ENCODE results near the gene TGFB3.
"Not testable (repeated sequence)": the region's sequence is repeated elsewhere in the genome, so short reads cannot be mapped to it uniquely, and the experiment has no call there.

Gene TGFB3

DNA sequence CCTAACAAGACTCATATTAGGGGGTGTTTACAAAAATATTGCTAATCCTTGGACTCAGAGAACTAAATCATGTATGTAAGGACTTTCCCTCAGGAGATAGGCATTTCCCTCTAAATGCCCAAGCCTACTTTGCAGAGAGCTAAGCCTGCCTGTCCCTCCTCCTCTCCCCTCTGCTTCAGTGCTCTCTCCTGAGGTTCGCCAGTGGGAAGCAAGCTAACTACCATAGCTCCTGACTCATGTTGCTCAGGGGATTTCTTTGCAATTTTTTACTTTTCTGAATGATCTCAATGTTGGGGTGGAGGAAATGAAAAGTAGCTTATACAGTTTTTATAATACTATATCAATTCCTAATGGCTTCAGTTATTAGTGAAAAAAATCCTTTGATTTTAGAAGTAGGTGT lies 33.4 kb upstream of the TGFB3 start:
- Histone ChIP-seq H3K9ac (ENCODE audit: low read length) (no peak overlapping the region), H3F3A (ENCODE audit: insufficient read depth, low read length) (no peaks in the 10 kb centered on the region), H4K20me1 (ENCODE audit: insufficient read depth, low read length) (no peaks in the 10 kb centered on the region), H3K9me3 (replicated peaks; ENCODE audit: insufficient read depth, low read length) (no peaks in the 10 kb centered on the region), H3K79me2 (ENCODE audit: low read length) (no peaks in the 10 kb centered on the region), H3K27ac (ENCODE audit: low read length) (no peak overlapping the region), H3K4me1 (ENCODE audit: low read length) (no peaks in the 10 kb centered on the region), H3K27me3 (replicated peaks; ENCODE audit: insufficient read depth, low read length) (no peaks in the 10 kb centered on the region), H3K36me3 (replicated peaks; ENCODE audit: insufficient read depth, low read length) (no peaks in the 10 kb centered on the region), H2AFZ (ENCODE audit: low read length) (no peak overlapping the region), H3K4me2 (ENCODE audit: low read depth, low read length) (no peak overlapping the region), H3K4me3 (ENCODE audit: low read length) (no peak overlapping the region), H3K9me2 (replicated peaks; ENCODE audit: insufficient read depth, low read length) (no peaks in the 10 kb centered on the region)
- no peak for DNase-seq
- TF ChIP-seq EZH2 (optimal IDR thresholded peaks at IDR 0.05; ENCODE audit: low read depth, low read length) (no peak), EZH2phosphoT487 (IDR thresholded peaks at IDR 0.05; ENCODE audit: low read length) (no peak)
- TF ChIP-seq, protein P1, sequence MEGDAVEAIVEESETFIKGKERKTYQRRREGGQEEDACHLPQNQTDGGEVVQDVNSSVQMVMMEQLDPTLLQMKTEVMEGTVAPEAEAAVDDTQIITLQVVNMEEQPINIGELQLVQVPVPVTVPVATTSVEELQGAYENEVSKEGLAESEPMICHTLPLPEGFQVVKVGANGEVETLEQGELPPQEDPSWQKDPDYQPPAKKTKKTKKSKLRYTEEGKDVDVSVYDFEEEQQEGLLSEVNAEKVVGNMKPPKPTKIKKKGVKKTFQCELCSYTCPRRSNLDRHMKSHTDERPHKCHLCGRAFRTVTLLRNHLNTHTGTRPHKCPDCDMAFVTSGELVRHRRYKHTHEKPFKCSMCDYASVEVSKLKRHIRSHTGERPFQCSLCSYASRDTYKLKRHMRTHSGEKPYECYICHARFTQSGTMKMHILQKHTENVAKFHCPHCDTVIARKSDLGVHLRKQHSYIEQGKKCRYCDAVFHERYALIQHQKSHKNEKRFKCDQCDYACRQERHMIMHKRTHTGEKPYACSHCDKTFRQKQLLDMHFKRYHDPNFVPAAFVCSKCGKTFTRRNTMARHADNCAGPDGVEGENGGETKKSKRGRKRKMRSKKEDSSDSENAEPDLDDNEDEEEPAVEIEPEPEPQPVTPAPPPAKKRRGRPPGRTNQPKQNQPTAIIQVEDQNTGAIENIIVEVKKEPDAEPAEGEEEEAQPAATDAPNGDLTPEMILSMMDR (IDR thresholded peaks at IDR 0.05; ENCODE audit: low read length) = no peak

DNA sequence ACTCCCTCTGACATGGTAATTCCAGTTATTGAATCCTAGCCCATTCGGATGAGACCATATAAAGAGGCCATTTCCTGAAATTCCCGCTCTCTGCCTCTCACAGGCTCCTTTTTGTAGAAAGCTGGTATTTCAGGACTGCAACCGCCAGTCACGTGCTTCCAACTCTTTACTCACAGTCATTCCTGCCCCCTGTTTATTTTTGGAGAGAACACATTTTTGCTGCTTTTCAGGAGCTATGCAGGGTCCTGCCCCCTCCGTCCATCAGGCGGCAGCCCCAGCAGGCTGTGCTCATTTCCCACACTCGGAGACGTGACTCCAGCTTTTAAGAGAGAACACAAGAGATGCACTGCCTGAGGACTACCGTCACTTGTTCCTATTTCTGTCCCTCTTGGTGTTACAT lies 30.6 kb upstream of the TGFB3 start:
- no peaks in the 10 kb centered on the region for H3K9me2 ChIP-seq (replicated peaks; ENCODE audit: insufficient read depth, low read length)
- H2AFZ ChIP-seq (ENCODE audit: low read length) = no peak overlapping the region
- H3K36me3 ChIP-seq (replicated peaks; ENCODE audit: insufficient read depth, low read length) = no peaks in the 10 kb centered on the region
- H3K27ac ChIP-seq (ENCODE audit: low read length) = no peak overlapping the region
- no peaks in the 10 kb centered on the region for H3K27me3 ChIP-seq (replicated peaks; ENCODE audit: insufficient read depth, low read length)
- H3K9me3 ChIP-seq (replicated peaks; ENCODE audit: insufficient read depth, low read length) = no peaks in the 10 kb centered on the region
- no peaks in the 10 kb centered on the region for H3F3A ChIP-seq (ENCODE audit: insufficient read depth, low read length)
- no peak overlapping the region for H3K4me3 ChIP-seq (ENCODE audit: low read length)
- TF ChIP-seq EZH2phosphoT487 (IDR thresholded peaks at IDR 0.05; ENCODE audit: low read length) (no peak), EZH2 (optimal IDR thresholded peaks at IDR 0.05; ENCODE audit: low read depth, low read length) (no peak)
- TF ChIP-seq, protein P1 (IDR thresholded peaks at IDR 0.05; ENCODE audit: low read length) = no peak
- H3K9ac ChIP-seq (ENCODE audit: low read length) = no peak overlapping the region
- no peak overlapping the region for H3K4me2 ChIP-seq (ENCODE audit: low read depth, low read length)
- no peaks in the 10 kb centered on the region for H3K4me1 ChIP-seq (ENCODE audit: low read length)
- DNase-seq = no peak
- no peaks in the 10 kb centered on the region for H3K79me2 ChIP-seq (ENCODE audit: low read length)
- no peaks in the 10 kb centered on the region for H4K20me1 ChIP-seq (ENCODE audit: insufficient read depth, low read length)

DNA sequence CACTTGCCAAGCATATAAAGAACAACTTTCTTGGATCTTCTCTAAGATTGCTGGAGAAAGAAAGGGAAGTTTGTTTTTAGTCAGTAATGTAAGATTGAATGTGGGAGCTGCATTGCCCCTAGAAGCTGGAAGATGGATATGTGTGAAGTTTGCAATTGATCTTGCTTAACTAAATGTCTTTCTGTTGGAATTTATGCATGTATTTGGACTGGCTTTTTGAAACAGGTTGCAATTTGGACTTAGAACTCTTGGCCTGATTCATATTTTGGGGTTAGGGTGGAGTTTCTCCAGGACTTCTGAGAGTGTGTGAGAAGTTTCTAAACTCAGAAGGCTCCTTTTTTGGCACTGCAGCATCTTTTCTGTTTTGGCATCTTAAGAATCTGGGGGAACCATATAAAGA lies 30.1 kb upstream of the TGFB3 start:
- Histone ChIP-seq H3K4me2 (ENCODE audit: low read depth, low read length) (no peak overlapping the region), H3K4me1 (ENCODE audit: low read length) (no peaks in the 10 kb centered on the region), H3K36me3 (replicated peaks; ENCODE audit: insufficient read depth, low read length) (no peaks in the 10 kb centered on the region), H3K9ac (ENCODE audit: low read length) (no peak overlapping the region), H3K27ac (ENCODE audit: low read length) (no peak overlapping the region), H3K79me2 (ENCODE audit: low read length) (no peaks in the 10 kb centered on the region), H2AFZ (ENCODE audit: low read length) (no peak overlapping the region), H3F3A (ENCODE audit: insufficient read depth, low read length) (no peaks in the 10 kb centered on the region), H3K9me2 (replicated peaks; ENCODE audit: insufficient read depth, low read length) (no peaks in the 10 kb centered on the region), H4K20me1 (ENCODE audit: insufficient read depth, low read length) (no peaks in the 10 kb centered on the region), H3K9me3 (replicated peaks; ENCODE audit: insufficient read depth, low read length) (no peaks in the 10 kb centered on the region), H3K4me3 (ENCODE audit: low read length) (no peak overlapping the region), H3K27me3 (replicated peaks; ENCODE audit: insufficient read depth, low read length) (no peaks in the 10 kb centered on the region)
- DNase-seq = no peak
- no peak for TF ChIP-seq EZH2 (optimal IDR thresholded peaks at IDR 0.05; ENCODE audit: low read depth, low read length)
- no peak for TF ChIP-seq EZH2phosphoT487 (IDR thresholded peaks at IDR 0.05; ENCODE audit: low read length)
- TF ChIP-seq, protein P1 (IDR thresholded peaks at IDR 0.05; ENCODE audit: low read length) = no peak

DNA sequence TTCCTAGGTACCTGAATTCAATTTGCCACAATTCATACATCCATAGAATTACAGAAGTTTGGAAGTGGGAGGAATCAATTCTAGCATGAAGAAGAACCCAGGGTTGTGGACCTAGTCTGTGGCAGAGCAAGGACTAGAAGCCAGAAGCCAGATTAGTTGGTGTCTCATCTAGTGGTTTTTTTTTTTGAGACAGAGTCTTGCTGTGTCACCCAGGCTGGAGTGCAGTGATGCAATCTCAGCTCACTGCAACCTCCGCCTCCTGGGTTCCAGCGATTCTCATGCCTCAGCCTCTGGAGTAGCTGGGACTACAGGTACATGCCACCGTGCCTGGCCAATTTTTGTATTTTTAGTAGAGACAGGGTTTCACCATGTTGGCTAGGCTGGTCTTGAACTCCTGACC lies 27.8 kb upstream of the TGFB3 start:
- not testable (repeated sequence) for H3K36me3 ChIP-seq (replicated peaks; ENCODE audit: insufficient read depth, low read length); H3K9me3 ChIP-seq (replicated peaks; ENCODE audit: insufficient read depth, low read length); H3K79me2 ChIP-seq (ENCODE audit: low read length); H3K9me2 ChIP-seq (replicated peaks; ENCODE audit: insufficient read depth, low read length); H2AFZ ChIP-seq (ENCODE audit: low read length); H3F3A ChIP-seq (ENCODE audit: insufficient read depth, low read length); H3K27ac ChIP-seq (ENCODE audit: low read length); H3K4me1 ChIP-seq (ENCODE audit: low read length); H3K9ac ChIP-seq (ENCODE audit: low read length); H3K4me2 ChIP-seq (ENCODE audit: low read depth, low read length); H4K20me1 ChIP-seq (ENCODE audit: insufficient read depth, low read length); DNase-seq; H3K4me3 ChIP-seq (ENCODE audit: low read length); H3K27me3 ChIP-seq (replicated peaks; ENCODE audit: insufficient read depth, low read length)
